Testis (tissue), 2 donors: Measurements from ENCODE around the gene FBF1.
"Not testable (repeated sequence)": the region's sequence is repeated elsewhere in the genome, so short reads cannot be mapped to it uniquely, and the experiment has no call there.

Source experiments
- POLR2A ChIP-seq: fragments of 450-650 bp; IDR thresholded peaks from one replicate; pipeline ENCODE4 v1.6.1; 2017; ENCODE audit warnings: antibody characterized with exemption, mild to moderate bottlenecking, moderate library complexity
- TF ChIP-seq, protein P1 (sequence below), 3 experiments: fragments of 450-650 bp in 2 of 3; fragments of 200-600 bp in 1 of 3; sonication (generic) in 1 of 3; IDR thresholded peaks; one replicate each; pipeline ENCODE4 v1.5.1; 2016 to 2019; ENCODE audit warnings: antibody characterized with exemption in 3 of 3, mild to moderate bottlenecking in 2 of 3, moderate library complexity in 1 of 3

DNA sequence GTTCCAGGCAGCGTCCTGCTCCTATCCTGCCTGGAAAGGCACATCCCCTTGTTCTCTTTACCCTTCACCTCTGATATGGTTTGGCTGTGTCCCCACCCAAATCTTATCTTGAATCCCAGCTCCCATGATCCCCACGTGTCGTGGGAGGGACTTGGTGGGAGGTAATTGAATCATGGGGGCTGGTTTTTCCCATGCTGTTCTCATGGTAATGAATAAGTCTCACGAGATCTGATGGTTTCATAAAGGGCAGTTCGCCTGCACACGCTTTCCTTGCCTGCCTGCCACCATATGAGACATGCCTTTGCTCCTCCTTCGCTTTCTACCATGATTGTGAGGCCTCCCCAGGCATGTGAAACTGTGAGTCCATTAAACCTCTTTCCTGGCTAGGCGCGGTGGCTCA is 55.0 kb downstream of the FBF1 start:
- not testable (repeated sequence) for TF ChIP-seq POLR2A
- TF ChIP-seq, protein P1, sequence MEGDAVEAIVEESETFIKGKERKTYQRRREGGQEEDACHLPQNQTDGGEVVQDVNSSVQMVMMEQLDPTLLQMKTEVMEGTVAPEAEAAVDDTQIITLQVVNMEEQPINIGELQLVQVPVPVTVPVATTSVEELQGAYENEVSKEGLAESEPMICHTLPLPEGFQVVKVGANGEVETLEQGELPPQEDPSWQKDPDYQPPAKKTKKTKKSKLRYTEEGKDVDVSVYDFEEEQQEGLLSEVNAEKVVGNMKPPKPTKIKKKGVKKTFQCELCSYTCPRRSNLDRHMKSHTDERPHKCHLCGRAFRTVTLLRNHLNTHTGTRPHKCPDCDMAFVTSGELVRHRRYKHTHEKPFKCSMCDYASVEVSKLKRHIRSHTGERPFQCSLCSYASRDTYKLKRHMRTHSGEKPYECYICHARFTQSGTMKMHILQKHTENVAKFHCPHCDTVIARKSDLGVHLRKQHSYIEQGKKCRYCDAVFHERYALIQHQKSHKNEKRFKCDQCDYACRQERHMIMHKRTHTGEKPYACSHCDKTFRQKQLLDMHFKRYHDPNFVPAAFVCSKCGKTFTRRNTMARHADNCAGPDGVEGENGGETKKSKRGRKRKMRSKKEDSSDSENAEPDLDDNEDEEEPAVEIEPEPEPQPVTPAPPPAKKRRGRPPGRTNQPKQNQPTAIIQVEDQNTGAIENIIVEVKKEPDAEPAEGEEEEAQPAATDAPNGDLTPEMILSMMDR (IDR thresholded peaks at IDR 0.05): not testable (repeated sequence)
